Measurements from ENCODE around the gene SLC7A7. TPM values are rescaled to one million over a fixed set of nuclear protein-coding genes. Genes with fewer than 3 reads are reported as not detected.
A peak's percentile ranks its signal among the peaks of the same experiment; 100 is the strongest.

SLC7A7 gene
- polyA plus RNA-seq, 3 donors = 262 to 425 (median 371) TPM

DNA sequence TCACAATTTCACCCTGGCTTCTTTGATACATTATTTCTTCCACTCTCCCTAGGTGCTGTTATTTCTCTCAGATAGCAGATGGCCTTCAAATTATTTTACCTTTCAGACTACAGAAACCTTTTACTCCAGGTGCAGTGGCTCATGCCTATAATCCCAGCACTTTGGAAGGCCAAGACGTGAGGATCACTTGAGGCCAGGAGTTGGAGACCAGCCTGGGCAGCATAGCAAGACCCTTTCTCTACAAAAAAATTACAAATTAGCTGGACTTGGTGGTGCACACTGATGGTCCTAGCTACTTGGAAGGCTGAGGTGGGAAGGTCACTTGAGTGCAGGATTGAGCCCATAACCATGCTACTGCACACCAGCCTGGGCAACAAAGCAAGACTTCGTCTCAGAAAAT, 23.1 kb downstream of the SLC7A7 start:
- peaks cover 26% of the 10 kb centered on the region for H4K20me1 ChIP-seq (ENCODE audit: insufficient read depth, low read length)
- H2AFZ ChIP-seq (ENCODE audit: insufficient read depth, low read depth, low read length, poor library complexity, severe bottlenecking) = no peak overlapping the region
- H3K79me2 ChIP-seq (ENCODE audit: insufficient read depth, low read length) = peaks cover 88% of the 10 kb centered on the region
- no peak overlapping the region for H3K9ac ChIP-seq (ENCODE audit: insufficient read depth, low read length, poor library complexity, severe bottlenecking)
- TF ChIP-seq, protein P1, sequence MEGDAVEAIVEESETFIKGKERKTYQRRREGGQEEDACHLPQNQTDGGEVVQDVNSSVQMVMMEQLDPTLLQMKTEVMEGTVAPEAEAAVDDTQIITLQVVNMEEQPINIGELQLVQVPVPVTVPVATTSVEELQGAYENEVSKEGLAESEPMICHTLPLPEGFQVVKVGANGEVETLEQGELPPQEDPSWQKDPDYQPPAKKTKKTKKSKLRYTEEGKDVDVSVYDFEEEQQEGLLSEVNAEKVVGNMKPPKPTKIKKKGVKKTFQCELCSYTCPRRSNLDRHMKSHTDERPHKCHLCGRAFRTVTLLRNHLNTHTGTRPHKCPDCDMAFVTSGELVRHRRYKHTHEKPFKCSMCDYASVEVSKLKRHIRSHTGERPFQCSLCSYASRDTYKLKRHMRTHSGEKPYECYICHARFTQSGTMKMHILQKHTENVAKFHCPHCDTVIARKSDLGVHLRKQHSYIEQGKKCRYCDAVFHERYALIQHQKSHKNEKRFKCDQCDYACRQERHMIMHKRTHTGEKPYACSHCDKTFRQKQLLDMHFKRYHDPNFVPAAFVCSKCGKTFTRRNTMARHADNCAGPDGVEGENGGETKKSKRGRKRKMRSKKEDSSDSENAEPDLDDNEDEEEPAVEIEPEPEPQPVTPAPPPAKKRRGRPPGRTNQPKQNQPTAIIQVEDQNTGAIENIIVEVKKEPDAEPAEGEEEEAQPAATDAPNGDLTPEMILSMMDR (IDR thresholded peaks at IDR 0.05) = no peak
- no peak for DNase-seq
- H3K27me3 Mint-ChIP-seq (ENCODE audit: low read depth in 3 of 3) = peaks cover 0 to 2% (median 0%) of the 10 kb centered on the region in 3 donors
- H3K27ac ChIP-seq (ENCODE audit: low read depth in 1 of 2, low read length in 2 of 2) = peak overlapping the region; percentile 85 to 92
- H3K4me1 Mint-ChIP-seq = peaks cover 65% of the 10 kb centered on the region
- H3K27me3 ChIP-seq (ENCODE audit: control insufficient read depth in 2 of 2, insufficient read depth in 2 of 2, low read length in 2 of 2) = no peaks in the 10 kb centered on the region
- H3K9me3 Mint-ChIP-seq = peaks cover 0 to 4% (median 0%) of the 10 kb centered on the region in 7 donors
- peak overlapping the region; percentile 94 to 98 (median 97) for H3K27ac Mint-ChIP-seq
- no peak overlapping the region for H3K4me3 ChIP-seq (replicated peaks in 1 of 3; ENCODE audit: low read depth in 2 of 3, low read length in 3 of 3)
- 90% methylated on average over 2 of the region's 2 CpGs for WGBS (ENCODE audit: insufficient coverage)
- no peak overlapping the region for H3K4me3 Mint-ChIP-seq
- peaks cover 41 to 74% of the 10 kb centered on the region in 2 donors for H3K36me3 Mint-ChIP-seq
- H3K36me3 ChIP-seq (replicated peaks in 1 of 2; ENCODE audit: control insufficient read depth in 1 of 2, insufficient read depth in 2 of 2, low read length in 2 of 2) = peaks cover 21 to 42% of the 10 kb centered on the region in 2 donors
- peaks cover 51 to 62% of the 10 kb centered on the region in 2 donors for H3K4me1 ChIP-seq (ENCODE audit: control insufficient read depth in 1 of 2, insufficient read depth in 2 of 2, low read length in 2 of 2)
- H3K4me2 ChIP-seq (replicated peaks; ENCODE audit: extremely low read depth, low read length, poor library complexity, severe bottlenecking) = no peak overlapping the region
- no peaks in the 10 kb centered on the region for H3K9me3 ChIP-seq (replicated peaks in 1 of 2; ENCODE audit: control insufficient read depth in 1 of 2, insufficient read depth in 1 of 2, low read length in 2 of 2)
- intact Hi-C loops (cut with micrococcal nuclease) = no loop called here

DNA sequence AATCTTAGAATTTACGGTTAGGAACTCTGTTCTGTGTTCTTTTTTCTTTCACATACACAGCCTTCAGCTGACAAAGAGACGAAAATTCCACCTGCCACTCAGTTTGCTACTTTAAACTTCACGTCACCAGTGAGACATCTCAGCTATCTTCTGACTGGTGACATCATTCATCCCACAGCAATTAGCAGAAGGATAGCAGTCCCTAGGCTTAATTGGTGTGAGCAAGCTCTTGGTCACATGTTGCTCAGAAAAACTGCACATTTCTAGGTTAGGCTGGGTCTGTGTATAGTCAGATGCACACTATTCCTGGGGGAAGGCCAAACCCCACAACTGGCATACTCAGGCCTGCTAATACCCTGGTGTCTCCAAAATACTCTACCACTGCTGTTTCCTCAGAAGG, 23.9 kb downstream of the SLC7A7 start:
- Mint-ChIP-seq H3K27ac (peak overlapping the region; percentile 94 to 98 (median 97)), H3K4me1 (peaks cover 59% of the 10 kb centered on the region), H3K27me3 (ENCODE audit: low read depth in 3 of 3) (peaks cover 0 to 2% (median 0%) of the 10 kb centered on the region in 3 donors), H3K4me3 (peak overlapping the region in 1 of 2 donors; percentile 41), H3K9me3 (peaks cover 0 to 4% (median 0%) of the 10 kb centered on the region in 7 donors), H3K36me3 (peaks cover 40 to 75% of the 10 kb centered on the region in 2 donors)
- peak overlapping the region in 1 of 3 experiments; percentile 19 for H3K4me3 ChIP-seq (replicated peaks in 1 of 3; ENCODE audit: low read depth in 2 of 3, low read length in 3 of 3)
- peaks cover 14 to 42% of the 10 kb centered on the region in 2 donors for H3K36me3 ChIP-seq (replicated peaks in 1 of 2; ENCODE audit: control insufficient read depth in 1 of 2, insufficient read depth in 2 of 2, low read length in 2 of 2)
- intact Hi-C loops (cut with micrococcal nuclease) = no loop called here
- no peaks in the 10 kb centered on the region for H3K9me3 ChIP-seq (replicated peaks in 1 of 2; ENCODE audit: control insufficient read depth in 1 of 2, insufficient read depth in 1 of 2, low read length in 2 of 2)
- peak overlapping the region; percentile 85 to 92 for H3K27ac ChIP-seq (ENCODE audit: low read depth in 1 of 2, low read length in 2 of 2)
- peaks cover 22% of the 10 kb centered on the region for H4K20me1 ChIP-seq (ENCODE audit: insufficient read depth, low read length)
- H3K79me2 ChIP-seq (ENCODE audit: insufficient read depth, low read length) = peaks cover 88% of the 10 kb centered on the region
- peaks cover 42 to 54% of the 10 kb centered on the region in 2 donors for H3K4me1 ChIP-seq (ENCODE audit: control insufficient read depth in 1 of 2, insufficient read depth in 2 of 2, low read length in 2 of 2)
- peak overlapping the region; percentile 43 for H3K9ac ChIP-seq (ENCODE audit: insufficient read depth, low read length, poor library complexity, severe bottlenecking)
- H3K4me2 ChIP-seq (replicated peaks; ENCODE audit: extremely low read depth, low read length, poor library complexity, severe bottlenecking) = peak overlapping the region; percentile 41
- TF ChIP-seq, protein P1 (IDR thresholded peaks at IDR 0.05) = no peak
- WGBS (ENCODE audit: insufficient coverage) = 100% methylated on average over 1 of the region's 3 CpGs
- DNase-seq = peak; percentile 38 to 88 (median 57)
- no peaks in the 10 kb centered on the region for H3K27me3 ChIP-seq (ENCODE audit: control insufficient read depth in 2 of 2, insufficient read depth in 2 of 2, low read length in 2 of 2)
- H2AFZ ChIP-seq (ENCODE audit: insufficient read depth, low read depth, low read length, poor library complexity, severe bottlenecking) = no peak overlapping the region

Measured in CD14-positive monocyte (primary cell).